ENCODE data around the gene IFT52.

GRCh38 chr20:43662943-43663655 lies 72.4 kb downstream of the IFT52 start:
- TF ChIP-seq CTCF (conservative IDR thresholded peaks at IDR 0.05; ENCODE audit: low read length) (no peak), EZH2phosphoT487 (IDR thresholded peaks at IDR 0.05; ENCODE audit: borderline replicate concordance, low read depth, low read length) (no peak)

Measured in OCI-LY7 (cell line).